GM18520 (cell line): ENCODE measurements around the gene ATP5F1D.

ENCODE experiments used
- ATAC-seq: cut with Tn5 transposase; IDR thresholded peaks from one replicate; pipeline ENCODE4 v1.9.1; 2021; ENCODE audit not compliant: unreplicated experiment

Gene ATP5F1D

GRCh38 chr19:1220477-1220930 lies 21.0 kb upstream of the ATP5F1D start:
- ATAC-seq = no peak

GRCh38 chr19:1220976-1221903 lies 20.3 kb upstream of the ATP5F1D start:
- no peak for ATAC-seq

- no peak for ATAC-seq
Measured at GRCh38 chr19:1221904-1222255, 19.7 kb upstream of the ATP5F1D start.

GRCh38 chr19:1222394-1222793 lies 19.2 kb upstream of the ATP5F1D start:
- ATAC-seq = no peak

GRCh38 chr19:1223018-1223855 lies 18.3 kb upstream of the ATP5F1D start:
- no peak for ATAC-seq

GRCh38 chr19:1224047-1224825 lies 17.3 kb upstream of the ATP5F1D start:
- ATAC-seq = no peak

GRCh38 chr19:1224847-1225246 lies 16.7 kb upstream of the ATP5F1D start:
- ATAC-seq = no peak

- ATAC-seq = no peak
Measured at GRCh38 chr19:1225440-1226226, 15.9 kb upstream of the ATP5F1D start.

- no peak for ATAC-seq
Measured at GRCh38 chr19:1226227-1226518, 15.4 kb upstream of the ATP5F1D start.

- no peak for ATAC-seq
Measured at GRCh38 chr19:1226522-1227303, 14.8 kb upstream of the ATP5F1D start.

- ATAC-seq = no peak
Measured at GRCh38 chr19:1227304-1228054, 14.1 kb upstream of the ATP5F1D start.

GRCh38 chr19:1228161-1228957 lies 13.2 kb upstream of the ATP5F1D start:
- ATAC-seq = no peak

GRCh38 chr19:1229056-1229923 lies 12.3 kb upstream of the ATP5F1D start:
- ATAC-seq = no peak

- no peak for ATAC-seq
Measured at GRCh38 chr19:1229924-1230782, 11.4 kb upstream of the ATP5F1D start.

- no peak for ATAC-seq
Measured at GRCh38 chr19:1230783-1231489, 10.6 kb upstream of the ATP5F1D start.
